Vagina (tissue), 2 donors: ENCODE results near the gene DNAJB8. TPM values are rescaled to one million over a fixed set of nuclear protein-coding genes. Genes with fewer than 3 reads are reported as not detected.

Experiments
- DNase-seq, 2 donors: peaks; one replicate each; pipeline ENCODE4 v3.0.0-alpha.2; 2017; ENCODE audit errors: extremely low spot score in 2 of 2
- H3K27ac ChIP-seq: fragments of 200-600 bp; sonication (generic); one replicate; pipeline ENCODE4 v1.5.1; 2019
- H3K27me3 ChIP-seq: fragments of 200-600 bp; sonication (generic); one replicate; pipeline ENCODE4 v1.5.1; 2019
- H3K36me3 ChIP-seq, 2 donors: fragments of 200-600 bp; sonication (generic); one replicate each; pipeline ENCODE4 v1.5.1; 2017 to 2019
- H3K4me1 ChIP-seq: fragments of 200-600 bp; sonication (generic); one replicate; pipeline ENCODE4 v1.5.1; 2019
- H3K4me3 ChIP-seq, 2 donors: fragments of 200-600 bp; sonication (generic); 1 replicate in 1 of 2; 2 replicates in 1 of 2; pipeline ENCODE4 v1.5.1; 2016 to 2019
- H3K9me3 ChIP-seq: fragments of 200-600 bp; sonication (generic); one replicate; pipeline ENCODE4 v1.5.1; 2019
- POLR2A ChIP-seq, 2 donors: fragments of 450-650 bp; IDR thresholded peaks; one replicate each; pipeline ENCODE4 v1.6.1; 2017; ENCODE audit warnings: antibody characterized with exemption in 2 of 2, mild to moderate bottlenecking in 2 of 2, moderate library complexity in 2 of 2
- POLR2AphosphoS5 ChIP-seq, 2 donors: sonication (generic); formaldehyde crosslinking; IDR thresholded peaks; one replicate each; pipeline ENCODE4 v1.9.0; 2017; ENCODE audit warnings: antibody characterized with exemption in 2 of 2, mild to moderate bottlenecking in 2 of 2, low read depth in 1 of 2; ENCODE audit not compliant: insufficient read depth in 1 of 2
- intact Hi-C: fragments of 100-400 bp; cut with DNase I; formaldehyde crosslinking; loops from one replicate; pipeline ENCODE4 v1.15.1; 2023
- total RNA-seq: library from RNA; depleted of rRNA; stranded (reverse); fragments of >200 nt; gene quantifications from one replicate; pipeline ENCODE4 v1.2.3, GENCODE V29; 2016
- TF ChIP-seq, protein P1 (sequence below), 3 experiments: fragments of 450-650 bp in 2 of 3; fragments of 200-600 bp in 1 of 3; sonication (generic) in 1 of 3; IDR thresholded peaks; one replicate each; pipeline ENCODE4 v1.5.1; 2017 to 2019; ENCODE audit warnings: antibody characterized with exemption in 3 of 3, mild to moderate bottlenecking in 2 of 3, moderate library complexity in 2 of 3

Gene DNAJB8
- total RNA-seq, 1 donor from 2014 or later, result not detected

DNA sequence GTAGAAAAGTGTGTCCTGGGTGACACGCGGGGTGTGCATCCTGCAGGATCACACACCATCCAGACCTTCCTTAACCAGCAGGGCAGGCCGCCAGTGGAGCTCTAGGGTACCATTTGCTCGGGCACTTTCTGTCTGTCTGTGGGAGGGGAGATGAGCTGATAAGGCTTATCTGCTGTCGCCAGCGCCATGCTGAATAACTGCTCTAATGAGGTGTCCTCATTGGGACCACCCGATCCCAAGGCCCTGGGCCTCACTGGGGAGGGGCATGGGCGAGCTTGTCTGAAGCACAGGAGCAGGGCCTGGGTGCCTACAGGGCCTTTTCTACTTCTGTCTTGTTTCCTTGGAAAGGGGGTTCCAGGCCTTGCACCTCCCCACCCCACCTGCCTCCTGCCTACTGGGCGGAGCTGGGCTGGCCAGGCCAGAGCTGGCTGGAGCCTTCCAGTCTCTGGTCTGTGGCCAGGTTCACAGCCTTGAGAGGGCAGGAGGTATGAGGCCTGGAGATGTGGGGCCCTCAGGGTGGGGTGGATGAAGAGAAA, 28.8 kb upstream of the DNAJB8 start:
- intact Hi-C loops, result loop anchor here (5.0 to 10.0 kb wide), 3 partner anchors 68 to 411 kb away; no protein-coding TSS in a partner anchor
- Histone ChIP-seq H3K9me3 (no peaks in the 10 kb centered on the region), H3K27ac (peak overlapping the region; percentile 59), H3K27me3 (no peaks in the 10 kb centered on the region), H3K36me3 (no peaks in the 10 kb centered on the region), H3K4me3 (no peak overlapping the region), H3K4me1 (peaks cover 39% of the 10 kb centered on the region)
- peak in 1 of 2 donors; percentile 89 for DNase-seq
- no peak for TF ChIP-seq POLR2AphosphoS5 (IDR thresholded peaks at IDR 0.05; ENCODE audit: insufficient read depth in 1 of 2, low read depth in 1 of 2)
- no peak for TF ChIP-seq POLR2A (IDR thresholded peaks at IDR 0.05)
- TF ChIP-seq, protein P1, sequence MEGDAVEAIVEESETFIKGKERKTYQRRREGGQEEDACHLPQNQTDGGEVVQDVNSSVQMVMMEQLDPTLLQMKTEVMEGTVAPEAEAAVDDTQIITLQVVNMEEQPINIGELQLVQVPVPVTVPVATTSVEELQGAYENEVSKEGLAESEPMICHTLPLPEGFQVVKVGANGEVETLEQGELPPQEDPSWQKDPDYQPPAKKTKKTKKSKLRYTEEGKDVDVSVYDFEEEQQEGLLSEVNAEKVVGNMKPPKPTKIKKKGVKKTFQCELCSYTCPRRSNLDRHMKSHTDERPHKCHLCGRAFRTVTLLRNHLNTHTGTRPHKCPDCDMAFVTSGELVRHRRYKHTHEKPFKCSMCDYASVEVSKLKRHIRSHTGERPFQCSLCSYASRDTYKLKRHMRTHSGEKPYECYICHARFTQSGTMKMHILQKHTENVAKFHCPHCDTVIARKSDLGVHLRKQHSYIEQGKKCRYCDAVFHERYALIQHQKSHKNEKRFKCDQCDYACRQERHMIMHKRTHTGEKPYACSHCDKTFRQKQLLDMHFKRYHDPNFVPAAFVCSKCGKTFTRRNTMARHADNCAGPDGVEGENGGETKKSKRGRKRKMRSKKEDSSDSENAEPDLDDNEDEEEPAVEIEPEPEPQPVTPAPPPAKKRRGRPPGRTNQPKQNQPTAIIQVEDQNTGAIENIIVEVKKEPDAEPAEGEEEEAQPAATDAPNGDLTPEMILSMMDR (IDR thresholded peaks at IDR 0.05), result no peak

DNA sequence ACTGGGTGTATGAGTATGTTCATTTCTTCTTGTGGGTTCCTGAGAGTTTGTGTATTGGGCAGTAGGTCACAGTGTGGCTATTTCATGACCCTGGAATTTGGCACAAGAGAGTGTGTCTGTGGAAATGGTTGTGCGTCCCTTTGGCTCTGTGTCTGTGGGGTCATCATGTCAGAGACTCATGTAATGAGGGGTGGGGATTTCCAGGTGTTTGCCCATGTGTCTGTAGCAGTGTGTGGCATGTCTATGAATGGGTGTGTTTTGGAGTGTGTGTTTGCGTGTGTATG, 27.6 kb upstream of the DNAJB8 start:
- no peak overlapping the region for H3K27ac ChIP-seq
- H3K4me1 ChIP-seq, result peaks cover 49% of the 10 kb centered on the region
- H3K4me3 ChIP-seq, result no peak overlapping the region
- H3K9me3 ChIP-seq, result no peaks in the 10 kb centered on the region
- intact Hi-C loops, result loop anchor here (10.0 kb wide), 1 partner anchor 410 kb away; no protein-coding TSS in a partner anchor
- H3K36me3 ChIP-seq, result no peaks in the 10 kb centered on the region
- no peak for TF ChIP-seq POLR2A (IDR thresholded peaks at IDR 0.05)
- TF ChIP-seq, protein P1 (IDR thresholded peaks at IDR 0.05), result no peak
- TF ChIP-seq POLR2AphosphoS5 (IDR thresholded peaks at IDR 0.05; ENCODE audit: insufficient read depth in 1 of 2, low read depth in 1 of 2), result no peak
- DNase-seq, result peak in 1 of 2 donors; percentile 85
- H3K27me3 ChIP-seq, result no peaks in the 10 kb centered on the region

DNA sequence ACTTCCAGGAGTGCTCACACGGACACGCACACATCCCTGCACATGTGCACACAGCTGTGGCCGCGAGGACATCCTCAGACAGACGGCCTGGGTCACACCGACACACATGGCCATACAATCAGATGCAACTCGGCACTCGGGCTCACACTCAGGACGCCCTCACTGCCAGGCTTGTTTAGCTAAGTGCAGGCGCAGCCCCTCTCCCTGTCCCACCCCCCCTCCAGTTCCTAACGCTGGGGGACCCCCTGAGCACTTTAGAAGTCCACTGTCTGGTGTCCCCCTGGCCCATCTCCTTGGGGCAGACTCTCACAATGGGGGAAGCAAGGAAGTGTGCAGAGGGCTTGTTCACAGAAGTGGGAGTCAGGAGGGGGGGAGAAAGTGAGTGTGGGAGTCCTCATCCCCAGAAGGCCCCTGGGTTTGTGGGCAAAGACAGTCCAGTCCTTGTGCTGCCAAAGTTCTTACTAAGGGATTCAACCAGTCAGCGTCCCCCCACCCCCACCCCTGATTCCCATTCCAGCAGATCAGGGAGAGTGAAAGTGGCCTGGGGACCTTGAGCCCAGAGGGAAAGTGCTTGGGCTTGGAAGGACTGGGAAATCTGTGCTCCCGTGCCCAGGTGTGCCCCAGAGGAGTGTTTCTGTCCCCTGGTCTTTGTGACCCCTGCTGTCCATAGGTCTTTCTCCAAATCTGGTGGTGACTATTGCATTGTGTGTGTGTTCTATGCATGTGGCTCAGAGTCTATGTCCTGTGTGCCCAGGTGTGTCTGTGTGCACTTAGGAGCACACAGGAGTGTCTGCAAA, 27.1 kb upstream of the DNAJB8 start:
- Histone ChIP-seq H3K27ac (peak overlapping the region; percentile 95), H3K27me3 (no peaks in the 10 kb centered on the region), H3K9me3 (no peaks in the 10 kb centered on the region), H3K4me3 (peak overlapping the region; percentile 83), H3K36me3 (no peaks in the 10 kb centered on the region), H3K4me1 (peaks cover 55% of the 10 kb centered on the region)
- intact Hi-C loops, result loop anchor here (10.0 kb wide), 1 partner anchor 409 kb away; no protein-coding TSS in a partner anchor
- no peak for TF ChIP-seq POLR2AphosphoS5 (IDR thresholded peaks at IDR 0.05; ENCODE audit: insufficient read depth in 1 of 2, low read depth in 1 of 2)
- TF ChIP-seq, protein P1 (IDR thresholded peaks at IDR 0.05), result no peak
- no peak for TF ChIP-seq POLR2A (IDR thresholded peaks at IDR 0.05)
- peak in 1 of 2 donors; percentile 90 for DNase-seq

DNA sequence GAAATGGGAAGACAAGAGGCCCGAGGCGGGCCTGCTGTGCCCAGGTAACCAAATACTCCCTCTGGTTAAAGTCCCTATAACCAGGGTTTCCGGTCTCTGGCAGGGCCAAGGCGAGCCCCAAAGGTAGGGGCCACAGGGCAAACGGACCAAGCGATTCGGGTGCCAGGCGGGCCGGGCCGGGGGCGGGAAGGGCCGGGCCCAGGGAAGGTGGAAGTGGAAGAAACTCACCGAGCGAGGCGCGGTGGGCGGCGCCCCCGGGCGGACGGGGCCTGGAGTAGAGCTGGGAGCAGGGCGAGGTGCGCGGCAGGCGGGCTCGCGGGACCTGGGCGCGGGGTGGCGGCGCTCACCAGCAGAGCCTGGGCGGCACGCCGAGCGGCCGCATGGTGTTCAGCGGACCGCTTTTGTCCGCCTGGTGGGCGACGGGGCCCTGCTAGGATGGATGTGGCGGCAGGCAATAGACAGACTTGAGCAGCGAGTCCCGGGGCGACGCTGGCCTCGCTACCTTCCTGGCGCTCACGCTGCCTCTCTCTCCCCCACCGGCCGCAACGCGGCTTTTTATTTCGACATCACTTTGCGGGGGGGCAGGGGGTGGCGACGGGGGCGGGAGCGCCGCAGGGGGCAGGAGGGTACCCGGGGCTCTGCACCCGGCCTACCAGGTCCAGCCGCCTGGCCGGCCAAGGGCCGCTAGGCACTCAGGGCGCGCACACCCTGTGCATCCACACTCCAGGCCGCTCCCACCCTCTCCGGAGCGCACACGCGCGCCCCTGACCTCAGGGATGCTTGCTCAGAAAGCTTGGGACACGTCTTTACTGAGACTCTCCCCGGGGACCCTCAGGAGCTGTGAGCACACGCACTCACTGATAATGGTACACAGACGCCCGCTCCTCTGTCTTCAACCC, 26.2 kb upstream of the DNAJB8 start, which contains the start of gene GATA2:
Gene GATA2 (minus strand): TSS at position 531 of the 899 bp plus-strand sequence. CDS start 6,170 bp downstream, outside the sequence.
- peaks cover 63% of the 10 kb centered on the region for H3K4me1 ChIP-seq
- intact Hi-C loops, result loop anchor here (10.0 kb wide), 1 partner anchor 408 kb away; no protein-coding TSS in a partner anchor

More for the DNA sequence above, 26.2 kb upstream of the DNAJB8 start, which contains the start of gene GATA2:
- Histone ChIP-seq H3K27ac (peak within 1 kb of the TSS; percentile 95), H3K27me3 (no peaks in the 10 kb centered on the region), H3K9me3 (no peaks in the 10 kb centered on the region), H3K36me3 (no peaks in the 10 kb centered on the region), H3K4me3 (peak within 1 kb of the TSS; percentile 83)
- DNase-seq, result peak in 1 of 2 donors; percentile 85
- TF ChIP-seq, protein P1 (IDR thresholded peaks at IDR 0.05), result no peak
- TF ChIP-seq POLR2A (IDR thresholded peaks at IDR 0.05), result peak in 1 of 2 donors; percentile 47
- TF ChIP-seq POLR2AphosphoS5 (IDR thresholded peaks at IDR 0.05; ENCODE audit: insufficient read depth in 1 of 2, low read depth in 1 of 2), result peak in 1 of 2 donors; percentile 55
